HepG2 (cell line): ENCODE data around the gene KCTD19. TPM values are rescaled to one million over a fixed set of nuclear protein-coding genes. Genes with fewer than 3 reads are reported as not detected.

ENCODE experiments used
- MYC ChIP-seq: sonication (generic); formaldehyde crosslinking; IDR thresholded peaks from 2 replicates; pipeline ENCODE4 v1.9.0; 2021; ENCODE audit warnings: missing genetic modification reagents, borderline replicate concordance
- NKX3-1 ChIP-seq: sonication (generic); formaldehyde crosslinking; IDR thresholded peaks from 2 replicates; pipeline ENCODE4 v1.5.0; 2020; ENCODE audit warnings: missing genetic modification reagents
- RARA ChIP-seq: IDR thresholded peaks from 2 replicates; pipeline ENCODE4 v1.6.1; 2016; ENCODE audit warnings: missing genetic modification reagents, missing compliant biosample characterization
- REL ChIP-seq: sonication (generic); formaldehyde crosslinking; conservative IDR thresholded peaks from 2 replicates; pipeline ENCODE4 v1.8.0; 2022; ENCODE audit warnings: mild to moderate bottlenecking, missing genetic modification reagents, moderate library complexity
- RFXAP ChIP-seq: sonication (generic); formaldehyde crosslinking; IDR thresholded peaks from 2 replicates; pipeline ENCODE4 v1.4.0; 2020; ENCODE audit warnings: missing genetic modification reagents, borderline replicate concordance
- ZNF251 ChIP-seq: sonication (generic); formaldehyde crosslinking; IDR thresholded peaks from 2 replicates; pipeline ENCODE4 v1.9.0; 2021; ENCODE audit warnings: mild to moderate bottlenecking, missing genetic modification reagents
- ZNF3 ChIP-seq: IDR thresholded peaks from 2 replicates; pipeline ENCODE4 v1.7.0; 2017; ENCODE audit warnings: inconsistent platforms
- ZNF557 ChIP-seq: sonication (generic); formaldehyde crosslinking; IDR thresholded peaks from 2 replicates; pipeline ENCODE4 v1.4.0; 2020; ENCODE audit warnings: missing genetic modification reagents
- ZNF7 ChIP-seq: IDR thresholded peaks from 2 replicates; pipeline ENCODE4 v1.6.1; 2016; ENCODE audit warnings: missing biosample characterization, missing genetic modification reagents
- ZNF747 ChIP-seq: sonication (generic); formaldehyde crosslinking; IDR thresholded peaks from 2 replicates; pipeline ENCODE4 v1.8.1; 2023; ENCODE audit warnings: missing genetic modification reagents, mild to moderate bottlenecking, borderline replicate concordance
- polyA plus RNA-seq, 8 experiments: library from polyadenylated mRNA; depleted of rRNA in 3 of 8; stranded (reverse) in 7 of 8; unstranded in 1 of 8; fragments of >200 nt; fragmentation: Illumina TruSeq in 4 of 8; extraction: Trizol in 4 of 8; gene quantifications; 2 replicates each; pipeline versions ENCODE4 v1.2.1 to v1.2.3, GENCODE V29; 2011 to 2016; ENCODE audit warnings: low read depth in 4 of 8, missing spikeins in 1 of 8, mixed read lengths in 1 of 8; ENCODE audit not compliant: insufficient read depth in 1 of 8
- total RNA-seq, 5 experiments: library from RNA; depleted of rRNA; stranded (reverse); fragments of >200 nt; fragmentation: Illumina TruSeq; extraction: Trizol; gene quantifications; 2 replicates each; pipeline ENCODE4 v1.2.3, GENCODE V29; 2016; ENCODE audit warnings: low read depth in 1 of 5
- TF ChIP-seq, protein P1 (sequence below): sonication (generic); formaldehyde crosslinking; IDR thresholded peaks from 2 replicates; pipeline ENCODE4 v1.4.0; 2020; ENCODE audit warnings: missing genetic modification reagents
- TF ChIP-seq, protein P2 (sequence below): sonication (generic); formaldehyde crosslinking; IDR thresholded peaks from 2 replicates; pipeline ENCODE4 v1.5.1; 2020; ENCODE audit warnings: mild to moderate bottlenecking, missing genetic modification reagents, moderate library complexity
- TF ChIP-seq, protein P3 (sequence below): sonication (generic); formaldehyde crosslinking; IDR thresholded peaks from 2 replicates; pipeline ENCODE4 v1.4.0; 2020; ENCODE audit warnings: mild to moderate bottlenecking, missing genetic modification reagents
- TF ChIP-seq, protein P4 (sequence below): sonication (generic); formaldehyde crosslinking; IDR thresholded peaks from 2 replicates; pipeline ENCODE4 v1.8.0; 2022; ENCODE audit warnings: mild to moderate bottlenecking, missing genetic modification reagents, moderate library complexity
- TF ChIP-seq, protein P5 (sequence below): sonication (generic); formaldehyde crosslinking; IDR thresholded peaks from 2 replicates; pipeline ENCODE4 v1.5.0; 2020; ENCODE audit warnings: mild to moderate bottlenecking, missing genetic modification reagents, moderate library complexity
- TF ChIP-seq, protein P6 (sequence below): sonication (generic); formaldehyde crosslinking; IDR thresholded peaks from 2 replicates; pipeline ENCODE4 v1.4.0; 2020; ENCODE audit warnings: missing genetic modification reagents, borderline replicate concordance

Gene KCTD19
- total and polyA plus RNA-seq, 2 of the 13 experiments (the other 11 are each of a cell fraction or from before 2014, with no cell fraction given): not detected

DNA sequence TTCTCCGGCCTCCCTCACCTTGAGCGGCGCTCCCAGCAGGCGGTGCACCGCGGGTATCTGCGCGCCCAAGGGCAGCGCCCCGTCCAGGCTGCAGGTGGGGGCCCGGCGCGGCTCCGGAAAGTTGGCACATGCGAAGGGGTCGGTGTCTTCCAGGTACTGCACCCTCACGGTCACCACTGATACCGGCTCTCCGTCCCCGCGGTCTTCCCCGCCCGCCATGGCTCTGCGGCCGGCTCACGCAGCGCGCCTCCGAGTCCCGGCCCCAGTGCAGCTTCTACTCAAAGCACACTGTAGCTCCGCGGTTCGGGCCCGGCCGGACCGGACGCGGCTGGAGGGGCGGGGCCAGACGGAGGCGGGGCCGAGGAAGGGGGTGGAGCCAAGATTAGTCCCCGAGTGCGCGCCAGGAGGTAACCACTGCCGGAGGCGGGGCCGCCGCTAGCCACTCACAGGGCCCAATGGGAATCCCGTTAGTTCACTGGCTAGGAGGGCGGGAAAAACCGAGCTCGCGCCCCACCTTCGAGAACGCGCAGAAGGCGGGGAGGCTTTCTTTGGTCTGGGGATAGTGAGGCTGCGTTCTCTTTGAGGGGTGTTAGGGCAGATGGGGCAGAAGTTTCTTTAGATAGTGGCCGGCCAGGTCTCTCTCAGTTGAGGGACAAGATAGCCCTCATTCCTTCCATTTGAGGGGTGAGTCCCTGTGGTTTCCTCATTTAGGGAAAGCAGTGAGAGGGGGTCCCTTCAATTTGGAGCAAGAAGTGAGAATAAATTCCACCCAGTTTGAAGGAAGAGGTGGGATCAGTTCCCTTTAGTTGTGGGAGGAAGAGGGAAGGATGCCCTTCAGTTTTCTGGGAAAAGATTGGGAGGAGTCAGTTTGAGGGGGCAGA, 79.1 kb downstream of the KCTD19 start, which contains the start of gene FHOD1 (continued):
- TF ChIP-seq ZNF747 (CRISPR knock-in tag) (peak; percentile 76), ZNF7 (CRISPR knock-in tag) (no peak), MYC (CRISPR knock-in tag) (peak; percentile 68), ZNF557 (CRISPR knock-in tag) (no peak), ZNF3 (CRISPR knock-in tag) (no peak), ZNF251 (CRISPR knock-in tag) (no peak), NKX3-1 (CRISPR knock-in tag) (no peak), RARA (CRISPR knock-in tag) (0 out of 2 replicates have a peak, but pooled peaks have one; percentile 26), RFXAP (CRISPR knock-in tag) (no peak), REL (CRISPR knock-in tag) (peak; percentile 28; the same call in 1 of the 2 replicates)
- TF ChIP-seq, protein P1, sequence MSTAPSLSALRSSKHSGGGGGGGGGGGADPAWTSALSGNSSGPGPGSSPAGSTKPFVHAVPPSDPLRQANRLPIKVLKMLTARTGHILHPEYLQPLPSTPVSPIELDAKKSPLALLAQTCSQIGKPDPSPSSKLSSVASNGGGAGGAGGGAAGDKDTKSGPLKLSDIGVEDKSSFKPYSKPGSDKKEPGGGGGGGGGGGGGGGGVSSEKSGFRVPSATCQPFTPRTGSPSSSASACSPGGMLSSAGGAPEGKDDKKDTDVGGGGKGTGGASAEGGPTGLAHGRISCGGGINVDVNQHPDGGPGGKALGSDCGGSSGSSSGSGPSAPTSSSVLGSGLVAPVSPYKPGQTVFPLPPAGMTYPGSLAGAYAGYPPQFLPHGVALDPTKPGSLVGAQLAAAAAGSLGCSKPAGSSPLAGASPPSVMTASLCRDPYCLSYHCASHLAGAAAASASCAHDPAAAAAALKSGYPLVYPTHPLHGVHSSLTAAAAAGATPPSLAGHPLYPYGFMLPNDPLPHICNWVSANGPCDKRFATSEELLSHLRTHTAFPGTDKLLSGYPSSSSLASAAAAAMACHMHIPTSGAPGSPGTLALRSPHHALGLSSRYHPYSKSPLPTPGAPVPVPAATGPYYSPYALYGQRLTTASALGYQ: peak; percentile 50; the same call in 1 of the 2 replicates
- TF ChIP-seq, protein P2, sequence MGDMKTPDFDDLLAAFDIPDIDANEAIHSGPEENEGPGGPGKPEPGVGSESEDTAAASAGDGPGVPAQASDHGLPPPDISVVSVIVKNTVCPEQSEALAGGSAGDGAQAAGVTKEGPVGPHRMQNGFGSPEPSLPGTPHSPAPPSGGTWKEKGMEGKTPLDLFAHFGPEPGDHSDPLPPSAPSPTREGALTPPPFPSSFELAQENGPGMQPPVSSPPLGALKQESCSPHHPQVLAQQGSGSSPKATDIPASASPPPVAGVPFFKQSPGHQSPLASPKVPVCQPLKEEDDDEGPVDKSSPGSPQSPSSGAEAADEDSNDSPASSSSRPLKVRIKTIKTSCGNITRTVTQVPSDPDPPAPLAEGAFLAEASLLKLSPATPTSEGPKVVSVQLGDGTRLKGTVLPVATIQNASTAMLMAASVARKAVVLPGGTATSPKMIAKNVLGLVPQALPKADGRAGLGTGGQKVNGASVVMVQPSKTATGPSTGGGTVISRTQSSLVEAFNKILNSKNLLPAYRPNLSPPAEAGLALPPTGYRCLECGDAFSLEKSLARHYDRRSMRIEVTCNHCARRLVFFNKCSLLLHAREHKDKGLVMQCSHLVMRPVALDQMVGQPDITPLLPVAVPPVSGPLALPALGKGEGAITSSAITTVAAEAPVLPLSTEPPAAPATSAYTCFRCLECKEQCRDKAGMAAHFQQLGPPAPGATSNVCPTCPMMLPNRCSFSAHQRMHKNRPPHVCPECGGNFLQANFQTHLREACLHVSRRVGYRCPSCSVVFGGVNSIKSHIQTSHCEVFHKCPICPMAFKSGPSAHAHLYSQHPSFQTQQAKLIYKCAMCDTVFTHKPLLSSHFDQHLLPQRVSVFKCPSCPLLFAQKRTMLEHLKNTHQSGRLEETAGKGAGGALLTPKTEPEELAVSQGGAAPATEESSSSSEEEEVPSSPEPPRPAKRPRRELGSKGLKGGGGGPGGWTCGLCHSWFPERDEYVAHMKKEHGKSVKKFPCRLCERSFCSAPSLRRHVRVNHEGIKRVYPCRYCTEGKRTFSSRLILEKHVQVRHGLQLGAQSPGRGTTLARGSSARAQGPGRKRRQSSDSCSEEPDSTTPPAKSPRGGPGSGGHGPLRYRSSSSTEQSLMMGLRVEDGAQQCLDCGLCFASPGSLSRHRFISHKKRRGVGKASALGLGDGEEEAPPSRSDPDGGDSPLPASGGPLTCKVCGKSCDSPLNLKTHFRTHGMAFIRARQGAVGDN (CRISPR knock-in tag): peak; percentile 88
- TF ChIP-seq, protein P3, sequence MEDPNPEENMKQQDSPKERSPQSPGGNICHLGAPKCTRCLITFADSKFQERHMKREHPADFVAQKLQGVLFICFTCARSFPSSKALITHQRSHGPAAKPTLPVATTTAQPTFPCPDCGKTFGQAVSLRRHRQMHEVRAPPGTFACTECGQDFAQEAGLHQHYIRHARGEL (CRISPR knock-in tag): no peak
- TF ChIP-seq, protein P4, sequence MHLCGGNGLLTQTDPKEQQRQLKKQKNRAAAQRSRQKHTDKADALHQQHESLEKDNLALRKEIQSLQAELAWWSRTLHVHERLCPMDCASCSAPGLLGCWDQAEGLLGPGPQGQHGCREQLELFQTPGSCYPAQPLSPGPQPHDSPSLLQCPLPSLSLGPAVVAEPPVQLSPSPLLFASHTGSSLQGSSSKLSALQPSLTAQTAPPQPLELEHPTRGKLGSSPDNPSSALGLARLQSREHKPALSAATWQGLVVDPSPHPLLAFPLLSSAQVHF: peak; percentile 56; the same call in 1 of the 2 replicates
- TF ChIP-seq, protein P5, sequence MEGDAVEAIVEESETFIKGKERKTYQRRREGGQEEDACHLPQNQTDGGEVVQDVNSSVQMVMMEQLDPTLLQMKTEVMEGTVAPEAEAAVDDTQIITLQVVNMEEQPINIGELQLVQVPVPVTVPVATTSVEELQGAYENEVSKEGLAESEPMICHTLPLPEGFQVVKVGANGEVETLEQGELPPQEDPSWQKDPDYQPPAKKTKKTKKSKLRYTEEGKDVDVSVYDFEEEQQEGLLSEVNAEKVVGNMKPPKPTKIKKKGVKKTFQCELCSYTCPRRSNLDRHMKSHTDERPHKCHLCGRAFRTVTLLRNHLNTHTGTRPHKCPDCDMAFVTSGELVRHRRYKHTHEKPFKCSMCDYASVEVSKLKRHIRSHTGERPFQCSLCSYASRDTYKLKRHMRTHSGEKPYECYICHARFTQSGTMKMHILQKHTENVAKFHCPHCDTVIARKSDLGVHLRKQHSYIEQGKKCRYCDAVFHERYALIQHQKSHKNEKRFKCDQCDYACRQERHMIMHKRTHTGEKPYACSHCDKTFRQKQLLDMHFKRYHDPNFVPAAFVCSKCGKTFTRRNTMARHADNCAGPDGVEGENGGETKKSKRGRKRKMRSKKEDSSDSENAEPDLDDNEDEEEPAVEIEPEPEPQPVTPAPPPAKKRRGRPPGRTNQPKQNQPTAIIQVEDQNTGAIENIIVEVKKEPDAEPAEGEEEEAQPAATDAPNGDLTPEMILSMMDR (CRISPR knock-in tag): no peak
- TF ChIP-seq, protein P6, sequence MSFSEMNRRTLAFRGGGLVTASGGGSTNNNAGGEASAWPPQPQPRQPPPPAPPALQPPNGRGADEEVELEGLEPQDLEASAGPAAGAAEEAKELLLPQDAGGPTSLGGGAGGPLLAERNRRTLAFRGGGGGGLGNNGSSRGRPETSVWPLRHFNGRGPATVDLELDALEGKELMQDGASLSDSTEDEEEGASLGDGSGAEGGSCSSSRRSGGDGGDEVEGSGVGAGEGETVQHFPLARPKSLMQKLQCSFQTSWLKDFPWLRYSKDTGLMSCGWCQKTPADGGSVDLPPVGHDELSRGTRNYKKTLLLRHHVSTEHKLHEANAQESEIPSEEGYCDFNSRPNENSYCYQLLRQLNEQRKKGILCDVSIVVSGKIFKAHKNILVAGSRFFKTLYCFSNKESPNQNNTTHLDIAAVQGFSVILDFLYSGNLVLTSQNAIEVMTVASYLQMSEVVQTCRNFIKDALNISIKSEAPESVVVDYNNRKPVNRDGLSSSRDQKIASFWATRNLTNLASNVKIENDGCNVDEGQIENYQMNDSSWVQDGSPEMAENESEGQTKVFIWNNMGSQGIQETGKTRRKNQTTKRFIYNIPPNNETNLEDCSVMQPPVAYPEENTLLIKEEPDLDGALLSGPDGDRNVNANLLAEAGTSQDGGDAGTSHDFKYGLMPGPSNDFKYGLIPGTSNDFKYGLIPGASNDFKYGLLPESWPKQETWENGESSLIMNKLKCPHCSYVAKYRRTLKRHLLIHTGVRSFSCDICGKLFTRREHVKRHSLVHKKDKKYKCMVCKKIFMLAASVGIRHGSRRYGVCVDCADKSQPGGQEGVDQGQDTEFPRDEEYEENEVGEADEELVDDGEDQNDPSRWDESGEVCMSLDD (CRISPR knock-in tag): no peak; the same call in 1 of the 2 replicates
